Measurements from ENCODE around the gene NDUFA5. TPM values are rescaled to one million over a fixed set of nuclear protein-coding genes. Genes with fewer than 3 reads are reported as not detected.
A peak's percentile ranks its signal among the peaks of the same experiment; 100 is the strongest.

Gene NDUFA5
- total RNA-seq, 2 donors from 2014 or later: 86.0 to 129 TPM

- intact Hi-C loops (cut with DNase I): loop anchor here (10.0 kb wide), 1 partner anchor 294 kb away; no protein-coding TSS in a partner anchor
- H3K9ac ChIP-seq (ENCODE audit: low read depth in 2 of 2, low read length in 2 of 2): no peak overlapping the region
- H3K9me3 ChIP-seq: no peaks in the 10 kb centered on the region
Measured at GRCh38 chr7:123580406-123581161, 23.0 kb upstream of the NDUFA5 start.

GRCh38 chr7:123579416-123579815, 21.8 kb upstream of the NDUFA5 start:
- intact Hi-C loops (cut with DNase I): no loop called here
- no peaks in the 10 kb centered on the region for H3K36me3 ChIP-seq
- H3K27me3 ChIP-seq: no peaks in the 10 kb centered on the region
- no peak overlapping the region for H3K4me3 ChIP-seq
- H3K4me1 ChIP-seq: no peaks in the 10 kb centered on the region
- TF ChIP-seq CTCF (IDR thresholded peaks at IDR 0.05): no peak
- no peaks in the 10 kb centered on the region for H3K9me3 ChIP-seq
- no peak for DNase-seq
- no peak overlapping the region for H3K9ac ChIP-seq (ENCODE audit: low read depth in 2 of 2, low read length in 2 of 2)
- no peak overlapping the region for H3K27ac ChIP-seq

More at GRCh38 chr7:123580406-123581161, 23.0 kb upstream of the NDUFA5 start:
- H3K4me3 ChIP-seq: no peak overlapping the region
- no peaks in the 10 kb centered on the region for H3K27me3 ChIP-seq
- no peaks in the 10 kb centered on the region for H3K36me3 ChIP-seq
- H3K27ac ChIP-seq: no peak overlapping the region
- H3K4me1 ChIP-seq: no peaks in the 10 kb centered on the region
- TF ChIP-seq CTCF (IDR thresholded peaks at IDR 0.05): peak; percentile 38
- DNase-seq: peak; percentile 22

GRCh38 chr7:123573896-123574467, 16.4 kb upstream of the NDUFA5 start:
- intact Hi-C loops (cut with DNase I): no loop called here
- H3K4me3 ChIP-seq: no peak overlapping the region
- H3K36me3 ChIP-seq: no peaks in the 10 kb centered on the region
- no peaks in the 10 kb centered on the region for H3K4me1 ChIP-seq
- H3K27ac ChIP-seq: no peak overlapping the region
- DNase-seq: no peak
- no peak overlapping the region for H3K9ac ChIP-seq (ENCODE audit: low read depth in 2 of 2, low read length in 2 of 2)
- TF ChIP-seq CTCF (IDR thresholded peaks at IDR 0.05): no peak
- no peaks in the 10 kb centered on the region for H3K9me3 ChIP-seq
- H3K27me3 ChIP-seq: no peaks in the 10 kb centered on the region

GRCh38 chr7:123573341-123573740, 15.7 kb upstream of the NDUFA5 start:
- Histone ChIP-seq H3K4me1 (no peaks in the 10 kb centered on the region), H3K9ac (ENCODE audit: low read depth in 2 of 2, low read length in 2 of 2) (no peak overlapping the region), H3K27me3 (no peaks in the 10 kb centered on the region), H3K9me3 (no peaks in the 10 kb centered on the region), H3K36me3 (no peaks in the 10 kb centered on the region), H3K4me3 (no peak overlapping the region), H3K27ac (no peak overlapping the region)
- TF ChIP-seq CTCF (IDR thresholded peaks at IDR 0.05): no peak
- no peak for DNase-seq
- intact Hi-C loops (cut with DNase I): no loop called here

- Histone ChIP-seq H3K36me3 (no peaks in the 10 kb centered on the region), H3K4me3 (no peak overlapping the region), H3K4me1 (no peaks in the 10 kb centered on the region), H3K9me3 (no peaks in the 10 kb centered on the region), H3K27me3 (no peaks in the 10 kb centered on the region), H3K9ac (ENCODE audit: low read depth in 2 of 2, low read length in 2 of 2) (no peak overlapping the region), H3K27ac (no peak overlapping the region)
- no peak for DNase-seq
- intact Hi-C loops (cut with DNase I): no loop called here
- TF ChIP-seq CTCF (IDR thresholded peaks at IDR 0.05): no peak
Measured at GRCh38 chr7:123571684-123572083, 14.1 kb upstream of the NDUFA5 start.
